Skeletal muscle tissue (tissue), 4 donors: Measurements from ENCODE around the gene ADAMTS13. TPM values are rescaled to one million over a fixed set of nuclear protein-coding genes. Genes with fewer than 3 reads are reported as not detected.

Experiments
- H3K27ac ChIP-seq: one replicate; pipeline ENCODE4 v1.7.0; 2013; ENCODE audit warnings: mild to moderate bottlenecking, low read depth, low read length, inconsistent platforms
- H3K27me3 ChIP-seq, 3 donors: one replicate each; pipeline ENCODE4 v1.7.0; 2013; ENCODE audit warnings: low read length in 3 of 3; ENCODE audit not compliant: control insufficient read depth in 3 of 3, insufficient read depth in 3 of 3
- H3K36me3 ChIP-seq, 3 donors: one replicate each; pipeline ENCODE4 v1.7.0; 2013; ENCODE audit warnings: low read length in 3 of 3; ENCODE audit not compliant: control insufficient read depth in 3 of 3, insufficient read depth in 3 of 3
- H3K4me1 ChIP-seq, 3 donors: one replicate each; pipeline ENCODE4 v1.7.0; 2013; ENCODE audit warnings: low read length in 3 of 3, mild to moderate bottlenecking in 3 of 3; ENCODE audit not compliant: control insufficient read depth in 3 of 3, insufficient read depth in 3 of 3
- H3K4me3 ChIP-seq, 3 donors: one replicate each; pipeline ENCODE4 v1.7.0; 2013; ENCODE audit warnings: low read length in 3 of 3
- H3K9ac ChIP-seq, 3 donors: one replicate each; pipeline ENCODE4 v1.7.0; 2013; ENCODE audit warnings: low read length in 3 of 3, mild to moderate bottlenecking in 3 of 3, moderate library complexity in 2 of 3, low read depth in 1 of 3
- H3K9me3 ChIP-seq, 3 donors: one replicate each; pipeline ENCODE4 v1.7.0; 2013; ENCODE audit warnings: low read length in 3 of 3; ENCODE audit not compliant: control insufficient read depth in 3 of 3
- total RNA-seq: library from RNA; depleted of rRNA; stranded (reverse); fragments of >200 nt; gene quantifications from one replicate; pipeline ENCODE4 v1.2.3, GENCODE V29; 2014
- donor health status: Osteomylitis.

Gene ADAMTS13
- total RNA-seq, 1 donor from 2014 or later: 1.6 TPM

DNA sequence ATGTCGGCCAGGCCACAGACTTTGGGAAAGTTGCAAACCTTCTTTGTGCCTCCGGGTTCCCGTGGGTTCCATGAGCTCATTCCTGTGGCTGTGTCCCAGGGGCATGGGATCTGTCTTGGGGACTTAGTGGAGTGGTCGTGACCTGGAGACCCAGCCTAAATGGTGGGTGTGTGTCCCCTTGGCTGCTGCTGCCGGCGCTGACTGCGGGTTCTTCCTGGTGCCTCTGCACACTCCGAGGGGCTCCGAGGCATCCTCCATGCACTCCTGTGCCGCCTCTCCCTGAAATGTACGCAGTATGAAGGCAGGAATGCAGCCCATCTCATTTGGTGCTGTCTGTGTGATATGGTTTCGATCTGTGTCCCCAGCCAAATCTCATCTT is 77.7 kb downstream of the ADAMTS13 start:
- Histone ChIP-seq H3K27ac (no peak overlapping the region), H3K9me3 (peaks cover 5 to 10% (median 7%) of the 10 kb centered on the region in 3 donors), H3K4me1 (peaks cover 0 to 10% (median 8%) of the 10 kb centered on the region in 3 donors), H3K9ac (no peak overlapping the region), H3K27me3 (peaks cover 22 to 42% (median 24%) of the 10 kb centered on the region in 3 donors), H3K4me3 (no peak overlapping the region), H3K36me3 (no peaks in the 10 kb centered on the region)

DNA sequence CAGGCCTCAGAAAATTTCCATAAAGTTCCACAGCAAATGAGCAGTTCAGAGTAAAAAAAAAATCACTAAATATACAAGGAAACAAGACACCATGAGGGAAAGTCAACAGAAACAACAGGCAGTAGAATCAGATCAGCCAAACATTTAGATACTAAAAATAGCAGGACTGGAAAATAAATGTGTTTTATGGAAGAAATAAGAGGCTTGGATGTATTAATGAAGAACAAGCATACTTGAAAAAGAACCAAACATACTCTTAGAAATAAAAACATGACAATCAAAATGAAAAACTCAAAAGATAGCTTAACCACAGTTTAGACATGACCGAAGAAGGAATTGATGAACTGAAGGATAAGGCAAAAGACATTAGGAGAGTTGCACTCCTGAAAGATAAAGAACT is 79.9 kb downstream of the ADAMTS13 start:
- H3K9me3 ChIP-seq: peaks cover 5 to 10% (median 7%) of the 10 kb centered on the region in 3 donors
- H3K4me1 ChIP-seq: peaks cover 7 to 14% (median 14%) of the 10 kb centered on the region in 3 donors
- H3K27me3 ChIP-seq: peaks cover 22 to 41% (median 22%) of the 10 kb centered on the region in 3 donors
- no peak overlapping the region for H3K4me3 ChIP-seq
- H3K9ac ChIP-seq: no peak overlapping the region
- H3K36me3 ChIP-seq: no peaks in the 10 kb centered on the region
- no peak overlapping the region for H3K27ac ChIP-seq

GRCh38 chr9:133505186-133505830 is 83.1 kb downstream of the ADAMTS13 start:
- H3K36me3 ChIP-seq: no peaks in the 10 kb centered on the region
- H3K27ac ChIP-seq: no peak overlapping the region
- peak overlapping the region in 1 of 3 donors; percentile 14 for H3K4me3 ChIP-seq
- peaks cover 5 to 10% (median 7%) of the 10 kb centered on the region in 3 donors for H3K9me3 ChIP-seq
- H3K4me1 ChIP-seq: peaks cover 14 to 16% (median 15%) of the 10 kb centered on the region in 3 donors
- H3K27me3 ChIP-seq: peaks cover 20 to 39% (median 24%) of the 10 kb centered on the region in 3 donors
- H3K9ac ChIP-seq: peak overlapping the region in 1 of 3 donors; percentile 40

DNA sequence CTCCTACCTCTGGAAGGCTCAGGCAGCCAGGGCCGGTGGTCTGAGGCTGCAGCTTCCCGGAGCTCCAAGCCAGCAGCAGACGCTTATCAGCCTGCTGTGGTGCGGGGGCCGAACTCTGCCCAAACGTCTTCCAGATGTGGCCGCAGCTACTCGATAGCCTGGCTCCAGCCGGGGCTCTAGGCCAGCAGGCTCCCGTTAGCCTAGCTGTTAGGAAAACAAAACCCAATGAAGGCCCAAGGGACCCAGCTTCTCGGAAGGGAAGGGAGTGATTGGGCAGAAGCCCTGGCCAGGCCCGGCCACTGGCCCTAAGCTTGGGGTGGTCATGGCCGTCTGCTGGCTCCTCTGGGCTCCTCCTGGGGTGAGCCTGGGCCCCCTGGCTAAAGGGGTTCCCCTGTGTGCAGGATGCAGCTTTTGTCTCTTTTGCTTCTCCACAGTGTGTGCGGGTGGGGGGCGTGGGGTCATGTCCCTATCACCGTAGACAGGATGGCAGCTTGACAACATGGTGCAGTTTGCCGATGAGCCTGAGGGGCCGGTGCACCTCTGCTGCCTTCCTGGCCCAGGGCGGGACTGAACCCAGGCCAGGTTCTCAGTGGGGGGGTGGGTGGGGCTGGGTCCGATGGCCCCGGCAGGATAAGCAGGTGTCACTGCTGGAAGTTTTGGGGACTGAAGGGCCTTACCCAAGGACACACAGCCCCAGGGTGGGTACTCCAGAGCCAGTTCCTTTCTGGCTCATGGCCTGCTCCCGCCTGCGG is 83.9 kb downstream of the ADAMTS13 start:
- Histone ChIP-seq H3K4me3 (peak overlapping the region in 1 of 3 donors; percentile 14), H3K36me3 (no peaks in the 10 kb centered on the region), H3K27ac (no peak overlapping the region), H3K27me3 (peaks cover 20 to 46% (median 24%) of the 10 kb centered on the region in 3 donors), H3K4me1 (peaks cover 14 to 16% (median 15%) of the 10 kb centered on the region in 3 donors), H3K9ac (peak overlapping the region in 1 of 3 donors; percentile 40), H3K9me3 (peaks cover 5 to 10% (median 7%) of the 10 kb centered on the region in 3 donors)

- H3K4me3 ChIP-seq: no peak overlapping the region
- H3K27me3 ChIP-seq: peaks cover 24 to 50% (median 27%) of the 10 kb centered on the region in 3 donors
- no peak overlapping the region for H3K9ac ChIP-seq
- peak overlapping the region; percentile 12 for H3K27ac ChIP-seq
- no peaks in the 10 kb centered on the region for H3K36me3 ChIP-seq
- peaks cover 2 to 6% (median 5%) of the 10 kb centered on the region in 3 donors for H3K9me3 ChIP-seq
- peaks cover 14 to 20% (median 16%) of the 10 kb centered on the region in 3 donors for H3K4me1 ChIP-seq
Measured at GRCh38 chr9:133506653-133507038, 84.5 kb downstream of the ADAMTS13 start.

DNA sequence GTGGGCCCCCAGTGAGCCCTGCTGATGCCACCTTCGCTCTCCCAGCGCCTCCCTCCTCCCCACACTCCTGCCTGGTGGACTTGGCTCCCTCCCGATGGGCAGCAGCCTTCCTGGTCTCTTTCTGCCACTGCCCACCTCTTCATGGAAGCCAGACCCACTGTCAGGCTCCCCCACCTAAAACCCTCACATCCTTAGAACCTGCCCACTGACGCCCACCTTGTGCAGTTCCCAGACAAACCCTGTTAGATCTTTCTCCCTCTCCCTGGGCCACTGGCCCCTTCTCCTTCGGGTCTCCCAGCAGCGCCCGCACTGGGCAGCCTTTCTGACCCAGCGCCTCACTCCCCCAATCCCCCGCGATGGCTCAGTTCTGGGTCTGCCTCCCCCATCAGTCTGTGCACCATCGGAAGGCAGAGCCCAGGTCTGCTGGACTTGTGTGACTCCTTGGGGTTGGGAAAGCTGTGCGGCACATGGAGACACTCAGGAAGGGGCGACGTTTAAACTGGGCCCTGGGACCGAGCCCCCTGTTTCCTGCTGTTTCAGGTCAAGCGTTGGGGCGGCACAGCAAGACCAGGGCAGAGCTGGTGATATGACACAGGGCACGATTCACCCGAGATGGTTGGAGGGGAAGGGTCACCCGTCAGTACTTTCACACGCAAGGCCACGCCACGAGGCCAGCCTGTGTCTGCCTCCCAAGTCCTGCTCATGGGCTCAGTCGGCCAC is 85.2 kb downstream of the ADAMTS13 start:
- Histone ChIP-seq H3K27me3 (peaks cover 27 to 58% (median 31%) of the 10 kb centered on the region in 3 donors), H3K9me3 (peaks cover 0 to 3% (median 0%) of the 10 kb centered on the region in 3 donors), H3K4me3 (no peak overlapping the region), H3K4me1 (peaks cover 14 to 20% (median 16%) of the 10 kb centered on the region in 3 donors), H3K9ac (no peak overlapping the region), H3K27ac (peak overlapping the region; percentile 12), H3K36me3 (no peaks in the 10 kb centered on the region)

GRCh38 chr9:133508046-133508445 is 85.9 kb downstream of the ADAMTS13 start:
- Histone ChIP-seq H3K9me3 (no peaks in the 10 kb centered on the region), H3K36me3 (no peaks in the 10 kb centered on the region), H3K4me1 (peaks cover 14 to 20% (median 16%) of the 10 kb centered on the region in 3 donors), H3K4me3 (no peak overlapping the region), H3K9ac (no peak overlapping the region), H3K27ac (no peak overlapping the region), H3K27me3 (peaks cover 27 to 60% (median 33%) of the 10 kb centered on the region in 3 donors)

Other genes with a start within 250 kb of the ADAMTS13 start
- gene OBP2B, start 213.1 kb upstream of the ADAMTS13 start, total RNA-seq: not detected
- gene ABO, start 147.2 kb upstream of the ADAMTS13 start, total RNA-seq: under 0.01 TPM
- gene SURF6, start 86.2 kb upstream of the ADAMTS13 start, total RNA-seq: 7.8 TPM
- 13.0 TPM for gene MED22, start 74.2 kb upstream of the ADAMTS13 start, total RNA-seq
- 2,342 TPM for gene RPL7A, start 74.1 kb upstream of the ADAMTS13 start, total RNA-seq
- gene SURF1, start 65.9 kb upstream of the ADAMTS13 start, total RNA-seq: 24.5 TPM
- gene SURF2, start 65.8 kb upstream of the ADAMTS13 start, total RNA-seq: 12.5 TPM
- gene SURF4, start 46.3 kb upstream of the ADAMTS13 start, total RNA-seq: 166 TPM
- gene STKLD1, start 46.0 kb upstream of the ADAMTS13 start, total RNA-seq: 1.0 TPM
- 14.6 TPM for gene REXO4, start 4.4 kb upstream of the ADAMTS13 start, total RNA-seq
- 4.7 TPM for gene CACFD1, start 37.6 kb downstream of the ADAMTS13 start, total RNA-seq
- 0.52 TPM for gene SLC2A6, start 56.7 kb downstream of the ADAMTS13 start, total RNA-seq
- 8.9 TPM for gene MYMK, start 102.6 kb downstream of the ADAMTS13 start, total RNA-seq
- 4.7 TPM for gene ADAMTSL2, start 112.3 kb downstream of the ADAMTS13 start, total RNA-seq
- gene FAM163B, start 187.0 kb downstream of the ADAMTS13 start, total RNA-seq: not detected
- not detected for gene DBH, start 214.0 kb downstream of the ADAMTS13 start, total RNA-seq